Hindlimb muscle (tissue), 1 donor: ENCODE measurements around the gene THAP4. TPM values are rescaled to one million over a fixed set of nuclear protein-coding genes. Genes with fewer than 3 reads are reported as not detected.

Experiments
- DNase-seq: peaks from one replicate; pipeline ENCODE4 v3.0.0-alpha.2; 2013
- polyA plus RNA-seq: library from polyadenylated mRNA; unstranded; fragments of 120-200 nt; gene quantifications from one replicate; pipeline ENCODE4 v1.2.1, GENCODE V29; 2013; ENCODE audit not compliant: insufficient read length

THAP4 gene
- polyA plus RNA-seq, 1 donor: 47.2 TPM

DNA sequence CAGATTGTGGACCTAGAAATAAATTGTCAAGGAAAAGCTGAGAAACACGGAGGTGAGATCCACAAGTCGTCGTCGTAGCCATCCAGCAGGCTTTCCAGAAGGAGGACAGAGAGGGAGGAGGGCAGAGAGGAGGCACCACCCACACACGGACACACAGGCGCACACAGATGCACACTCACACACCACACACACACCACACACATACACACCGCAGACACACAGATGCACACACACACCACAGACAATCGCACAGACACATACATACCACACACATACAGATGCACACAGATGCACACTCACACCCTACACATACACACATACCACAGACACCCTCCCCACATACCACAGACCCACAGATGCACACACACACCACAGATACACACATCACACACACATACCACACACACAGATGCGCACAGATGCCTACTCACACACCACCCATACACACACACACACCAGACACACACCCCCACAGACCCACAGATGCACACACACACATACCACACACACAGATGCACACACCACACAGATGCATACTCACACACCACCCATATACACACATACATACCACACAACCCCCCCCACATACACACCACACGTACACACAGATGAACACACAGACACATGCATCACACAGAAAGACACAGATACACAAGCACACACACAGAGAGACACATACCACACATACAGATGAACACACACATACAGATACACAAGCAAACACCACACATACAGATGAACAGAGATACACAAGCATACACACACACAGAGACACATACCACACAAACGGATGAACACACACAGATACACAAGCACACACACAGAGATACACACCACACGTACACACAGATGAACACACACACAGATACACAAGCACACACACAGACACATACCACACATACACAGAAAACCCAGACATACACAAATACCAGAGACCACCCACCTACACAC is 91.2 kb downstream of the THAP4 start:
- DNase-seq: no peak

DNA sequence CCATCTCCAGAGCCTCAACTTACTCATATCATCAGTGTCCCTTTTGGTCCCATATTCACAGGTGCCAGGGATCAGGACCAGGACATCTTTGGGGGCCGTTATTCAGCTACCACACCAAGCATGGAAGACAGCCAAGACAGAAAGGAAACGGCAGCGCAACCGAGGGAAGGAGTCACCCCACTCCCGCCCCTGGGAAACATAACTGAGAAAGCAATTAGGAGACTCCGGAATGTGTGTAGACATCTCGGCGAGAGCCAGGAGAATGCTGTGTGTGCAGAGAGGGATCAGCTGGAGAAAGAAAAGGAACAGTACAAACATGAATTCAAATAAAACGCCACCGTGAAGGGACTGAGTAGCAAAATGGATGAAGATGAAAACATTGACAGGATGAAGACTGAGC is 91.9 kb downstream of the THAP4 start:
- no peak for DNase-seq

DNA sequence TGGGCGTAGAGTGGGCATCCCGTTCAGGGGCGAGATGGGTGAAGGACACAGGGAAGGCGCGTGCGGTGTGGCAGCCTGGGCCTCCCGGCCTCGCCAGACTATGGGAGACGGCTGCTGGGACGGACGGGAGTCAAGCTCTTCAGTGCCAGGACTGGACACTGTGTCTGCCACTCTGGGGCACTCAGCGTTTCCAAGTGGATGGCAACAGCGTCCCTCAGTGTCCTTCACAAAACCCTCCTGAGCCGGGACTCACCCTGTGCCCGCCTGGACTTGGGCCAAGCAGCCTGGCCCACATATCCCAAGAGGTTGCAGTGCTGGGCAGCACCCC is 94.7 kb downstream of the THAP4 start:
- DNase-seq: no peak

DNA sequence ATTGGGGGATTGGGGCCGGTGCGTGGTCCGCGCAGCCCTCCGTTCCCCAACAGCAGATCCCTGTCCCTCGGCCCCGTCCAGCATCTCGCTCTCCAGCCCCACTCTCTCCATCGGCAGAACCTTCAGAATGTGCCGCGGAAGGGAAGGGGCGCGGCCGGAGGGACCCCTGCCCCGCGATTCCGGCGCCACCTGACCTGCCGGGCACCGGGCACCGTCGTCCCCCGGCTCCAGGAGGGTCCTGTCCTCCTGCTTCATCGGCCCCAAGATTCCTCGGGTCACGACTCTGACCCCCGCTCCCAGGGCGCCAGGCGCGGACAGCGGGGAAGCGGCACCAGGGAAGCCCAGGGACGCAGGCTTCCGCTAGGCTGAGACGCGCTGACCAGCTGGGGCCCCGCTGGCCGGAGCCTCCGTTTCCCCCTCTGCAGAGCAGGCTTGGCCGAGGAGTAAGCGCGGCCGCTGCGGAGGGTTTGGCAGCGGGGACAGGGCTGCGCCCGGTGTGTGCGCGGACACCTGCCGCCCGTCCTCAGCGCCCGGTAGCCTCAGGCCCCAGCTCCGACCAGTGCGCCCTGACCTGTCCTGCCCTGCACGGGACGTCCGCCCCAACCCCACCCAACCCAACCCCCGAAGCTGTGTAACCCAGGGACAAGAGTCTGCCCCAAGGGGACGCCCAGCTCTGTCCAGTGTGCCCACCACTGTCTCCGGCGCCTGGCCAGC is 95.2 kb downstream of the THAP4 start:
- no peak for DNase-seq

DNA sequence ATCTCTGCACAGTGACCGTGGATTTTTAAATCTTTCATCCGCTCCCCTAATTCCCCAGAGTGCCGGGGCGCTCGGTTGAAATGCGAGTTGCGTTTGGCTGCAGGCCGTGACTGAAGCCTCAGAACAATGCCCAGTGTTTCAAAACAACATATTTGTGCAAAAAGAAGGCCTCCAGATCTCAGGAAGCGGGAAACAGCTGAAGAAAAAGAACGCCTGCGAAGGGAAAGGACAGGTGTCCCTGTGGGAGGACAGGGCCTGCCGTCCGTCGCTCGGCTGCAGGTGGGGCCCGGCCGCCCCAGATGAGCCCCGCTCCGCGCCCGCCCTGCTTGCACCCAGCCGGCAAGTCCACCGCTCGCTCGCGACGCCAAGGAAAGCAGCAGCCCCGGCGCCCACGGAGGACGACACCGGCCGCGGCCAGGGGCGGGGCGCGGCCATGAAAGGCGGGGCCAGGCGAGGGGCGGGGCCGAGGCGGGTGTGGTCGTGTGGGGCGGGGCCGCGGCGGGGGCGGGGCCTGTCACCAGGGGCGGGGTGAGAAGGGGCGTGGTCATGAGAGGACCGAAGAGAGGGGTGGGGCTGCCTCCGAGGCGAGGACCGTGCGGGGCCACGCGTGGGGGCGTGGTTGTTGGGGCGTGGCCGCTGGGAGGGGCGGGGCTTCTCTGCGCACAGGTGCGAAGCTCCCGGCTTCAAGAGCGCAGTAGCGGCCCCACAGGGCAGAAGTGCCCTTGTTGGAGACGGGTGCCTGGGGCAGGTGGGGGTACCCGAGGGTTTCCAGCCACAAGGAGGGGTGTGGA is 96.0 kb downstream of the THAP4 start:
- no peak for DNase-seq

DNA sequence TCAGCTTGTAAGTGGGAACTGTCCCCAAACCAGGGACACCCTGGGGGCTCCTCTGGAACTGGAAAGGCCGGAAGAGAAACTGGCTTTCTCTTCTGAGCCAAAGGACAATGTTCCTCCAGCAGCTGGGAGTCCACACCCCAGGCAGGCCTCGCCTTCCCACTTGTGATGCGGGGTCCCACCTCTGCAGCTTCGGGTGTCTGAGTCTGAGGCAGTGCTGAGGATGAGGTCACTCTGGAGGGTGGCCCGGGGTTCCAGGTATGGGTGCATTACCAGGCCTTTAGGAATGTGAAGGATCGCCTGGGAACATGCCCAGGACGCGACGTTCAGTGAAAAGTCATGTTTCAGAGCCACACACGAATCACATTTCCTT is 96.6 kb downstream of the THAP4 start:
- DNase-seq: no peak

DNA sequence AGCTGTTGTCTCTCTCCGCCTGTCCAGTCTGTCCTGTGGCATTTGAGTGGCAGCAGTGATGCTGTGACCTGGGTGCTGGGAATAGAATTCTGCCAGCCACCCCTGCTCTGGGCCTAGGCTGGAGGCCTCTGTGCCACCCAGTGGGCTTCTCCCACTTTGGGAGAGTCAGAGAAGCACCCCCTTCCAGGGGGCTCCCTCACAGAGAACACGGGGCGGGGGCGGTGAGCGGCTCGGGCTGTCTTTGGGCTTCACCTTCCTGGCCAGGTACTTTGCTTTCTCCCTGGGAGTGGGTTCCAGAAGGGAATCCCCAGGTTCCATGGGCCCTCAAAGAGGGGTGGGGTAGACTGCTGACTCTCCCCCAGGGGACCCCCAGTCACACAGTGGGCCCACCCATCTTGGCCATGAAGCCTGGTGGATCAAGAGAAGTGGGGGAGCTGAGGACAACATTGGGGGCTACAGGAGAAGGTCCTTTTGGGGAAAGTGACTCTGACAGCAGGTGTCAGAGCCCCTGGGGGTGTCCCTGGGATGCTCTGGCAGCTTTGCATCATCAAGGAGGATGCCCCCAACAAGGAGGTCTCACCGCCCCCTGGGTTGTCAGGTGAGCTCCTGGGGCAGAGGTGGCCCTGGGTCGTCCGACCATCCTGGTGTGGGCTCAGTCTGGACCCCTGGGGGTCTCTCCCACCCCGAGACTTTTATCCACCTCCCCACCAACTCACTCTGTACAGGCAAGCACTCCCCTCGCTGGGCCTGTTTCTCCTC is 97.2 kb downstream of the THAP4 start:
- DNase-seq: no peak

DNA sequence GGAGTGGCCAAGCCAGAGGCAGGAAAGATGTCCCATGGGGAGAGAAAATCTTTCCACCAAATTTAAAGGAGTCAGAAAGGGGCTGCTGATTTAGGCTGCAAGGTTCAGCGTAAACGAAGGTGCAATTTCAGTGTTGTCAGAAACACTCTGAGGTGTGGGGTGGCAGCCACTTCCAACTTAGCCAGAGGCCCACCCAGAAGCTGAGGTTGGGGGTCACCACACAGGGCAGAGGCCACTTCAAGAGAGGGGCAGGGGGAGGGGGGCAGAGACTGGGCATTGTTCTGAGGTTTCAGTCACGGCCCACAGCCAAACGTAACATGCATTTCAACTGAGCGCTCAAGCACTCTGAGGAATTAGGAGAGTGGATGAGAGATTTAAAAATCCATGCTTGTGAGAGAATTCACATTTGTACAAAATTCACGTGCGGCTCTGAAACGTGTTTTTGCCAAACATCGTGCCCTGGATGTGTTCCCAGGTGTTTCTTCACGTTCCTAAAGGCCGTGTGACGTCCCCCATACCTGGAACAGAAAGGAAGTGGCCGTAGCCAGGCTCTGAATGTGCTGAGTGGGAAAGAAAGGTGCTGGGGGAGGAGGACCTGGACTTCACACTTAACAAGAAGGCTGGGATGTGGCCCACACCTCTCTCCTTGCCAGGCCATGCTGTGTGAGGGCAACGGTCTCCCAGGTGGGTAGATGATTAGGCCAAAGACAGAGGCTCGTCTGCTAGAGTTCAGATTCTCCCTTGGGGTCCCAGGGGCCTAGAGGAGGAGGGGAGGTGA is 97.9 kb downstream of the THAP4 start:
- no peak for DNase-seq

DNA sequence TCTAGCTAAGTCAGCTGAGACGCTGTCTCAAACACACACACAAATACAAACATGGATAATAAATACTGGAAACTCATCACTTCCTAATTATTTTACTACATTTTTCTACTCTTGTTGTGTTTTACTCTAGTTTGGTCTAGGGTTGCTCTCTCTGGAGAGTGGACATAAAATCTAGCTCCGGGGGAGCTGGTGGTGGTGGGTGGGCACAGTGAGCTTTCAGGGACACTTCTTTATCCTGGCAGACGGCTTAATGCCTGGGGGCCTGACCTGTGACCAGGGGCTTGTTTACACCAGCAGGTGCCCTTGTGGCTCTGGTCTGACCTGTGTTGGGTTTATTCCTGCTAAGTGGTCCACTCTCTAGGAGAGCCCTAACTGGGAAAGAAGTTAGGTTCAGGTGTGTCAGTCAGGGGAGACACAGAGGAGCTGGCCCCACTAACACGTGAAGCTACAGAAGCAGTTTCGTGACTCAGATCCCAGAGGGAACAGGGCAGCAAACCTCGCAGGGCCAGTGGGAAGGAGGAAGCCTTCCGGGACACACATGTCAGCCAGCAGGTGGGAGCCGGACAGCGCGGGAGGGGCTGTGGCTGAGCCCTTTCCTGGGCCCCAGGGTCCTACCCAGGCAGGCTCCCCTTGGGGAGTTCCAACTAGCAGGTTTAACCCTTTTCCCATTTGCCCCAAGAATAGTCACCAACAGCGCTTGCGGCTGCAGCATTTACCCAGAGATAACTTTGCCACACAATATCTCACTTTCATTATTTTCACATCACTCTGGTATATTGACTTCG is 100.9 kb downstream of the THAP4 start:
- DNase-seq: no peak

DNA sequence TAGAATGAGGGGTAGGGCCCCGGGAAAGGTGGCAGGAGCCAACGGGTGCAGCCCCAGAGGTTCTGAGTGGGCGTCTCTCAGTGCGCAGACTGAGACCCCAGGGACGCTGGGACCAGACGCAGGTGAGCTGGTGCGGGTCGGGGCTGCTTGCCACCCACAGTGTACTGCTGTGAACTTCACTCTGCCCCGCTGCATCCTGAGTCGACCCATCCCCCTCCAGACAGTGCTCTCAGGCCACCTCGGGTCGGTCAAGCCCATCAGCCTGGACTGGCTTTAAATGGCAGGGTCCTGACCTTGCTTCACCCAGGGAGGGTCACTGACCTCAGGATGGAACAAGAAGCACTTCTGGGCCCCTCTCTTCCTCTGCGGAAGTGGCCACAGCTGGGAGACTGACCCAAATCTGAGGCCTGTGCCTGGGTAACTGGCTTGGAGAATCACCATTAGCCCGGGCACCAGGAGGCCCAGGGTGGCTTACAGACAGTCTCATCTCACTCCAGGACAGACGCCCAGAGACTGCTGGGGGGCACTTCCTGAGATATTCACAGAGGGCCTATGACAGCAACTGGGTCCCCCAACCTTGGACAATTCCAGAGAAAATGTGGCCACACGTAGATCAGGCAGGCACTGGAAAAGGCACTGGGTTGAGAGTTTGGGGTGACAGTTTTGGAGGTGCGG is 102.1 kb downstream of the THAP4 start:
- DNase-seq: no peak

Other genes starting within 250 kb of the THAP4 start
- 311 TPM for gene STK25, start 128.6 kb downstream of the THAP4 start, polyA plus RNA-seq
- gene BOK, start 78.4 kb downstream of the THAP4 start, polyA plus RNA-seq: 69.5 TPM
- gene ATG4B, start 535 bp upstream of the THAP4 start, polyA plus RNA-seq: 59.6 TPM
- gene DTYMK, start 49.7 kb upstream of the THAP4 start, polyA plus RNA-seq: 27.0 TPM
- 21.8 TPM for gene ING5, start 64.9 kb upstream of the THAP4 start, polyA plus RNA-seq
- gene D2HGDH, start 97.5 kb upstream of the THAP4 start, polyA plus RNA-seq: 25.0 TPM
- not detected for gene GAL3ST2, start 139.7 kb upstream of the THAP4 start, polyA plus RNA-seq
- 6.7 TPM for gene NEU4, start 172.0 kb upstream of the THAP4 start, polyA plus RNA-seq
- 0.12 TPM for gene PDCD1, start 221.7 kb upstream of the THAP4 start, polyA plus RNA-seq
- gene RTP5, start 232.6 kb upstream of the THAP4 start, polyA plus RNA-seq: not detected